ENCODE data around the gene KRTCAP2. TPM values are rescaled to one million over a fixed set of nuclear protein-coding genes. Genes with fewer than 3 reads are reported as not detected.
A peak's percentile ranks its signal among the peaks of the same experiment; 100 is the strongest.

Gene KRTCAP2
- total and polyA plus RNA-seq, 3 donors from 2014 or later, result 242 to 397 (median 255) TPM

- no peaks in the 10 kb centered on the region for H3K9me3 ChIP-seq
- no peaks in the 10 kb centered on the region for H3K27me3 ChIP-seq
- DNase-seq, result no peak
- intact Hi-C loops (cut with DNase I; ENCODE audit: low total_unique reads), result no loop called here
- 80 to 83% methylated on average over 16 to 18 of the region's 18 CpGs for WGBS, 2 donors
- H3K27ac ChIP-seq, result no peak overlapping the region
- H3K36me3 ChIP-seq (ENCODE audit: low read depth, missing control alignments), result no peaks in the 10 kb centered on the region
- H3K4me1 ChIP-seq, result peaks cover 3% of the 10 kb centered on the region
- no peak for TF ChIP-seq CTCF (IDR thresholded peaks at IDR 0.05)
- no peak overlapping the region for H3K4me3 ChIP-seq
These were observed 8.4 kb upstream of the KRTCAP2 start for GRCh38 chr1:155181371-155182051.

GRCh38 chr1:155179112-155180031, 6.3 kb upstream of the KRTCAP2 start:
- Histone ChIP-seq H3K36me3 (ENCODE audit: low read depth, missing control alignments) (no peaks in the 10 kb centered on the region), H3K4me3 (no peak overlapping the region), H3K27ac (no peak overlapping the region), H3K4me1 (peaks cover 3% of the 10 kb centered on the region), H3K27me3 (no peaks in the 10 kb centered on the region), H3K9me3 (no peaks in the 10 kb centered on the region)
- DNase-seq, result peak; percentile 9
- WGBS, 2 donors, result 92 to 96% methylated on average over 26 to 31 of the region's 31 CpGs
- TF ChIP-seq POLR2A (IDR thresholded peaks at IDR 0.05) (no peak), CTCF (IDR thresholded peaks at IDR 0.05) (no peak)
- intact Hi-C loops (cut with DNase I; ENCODE audit: low total_unique reads), result no loop called here

DNA sequence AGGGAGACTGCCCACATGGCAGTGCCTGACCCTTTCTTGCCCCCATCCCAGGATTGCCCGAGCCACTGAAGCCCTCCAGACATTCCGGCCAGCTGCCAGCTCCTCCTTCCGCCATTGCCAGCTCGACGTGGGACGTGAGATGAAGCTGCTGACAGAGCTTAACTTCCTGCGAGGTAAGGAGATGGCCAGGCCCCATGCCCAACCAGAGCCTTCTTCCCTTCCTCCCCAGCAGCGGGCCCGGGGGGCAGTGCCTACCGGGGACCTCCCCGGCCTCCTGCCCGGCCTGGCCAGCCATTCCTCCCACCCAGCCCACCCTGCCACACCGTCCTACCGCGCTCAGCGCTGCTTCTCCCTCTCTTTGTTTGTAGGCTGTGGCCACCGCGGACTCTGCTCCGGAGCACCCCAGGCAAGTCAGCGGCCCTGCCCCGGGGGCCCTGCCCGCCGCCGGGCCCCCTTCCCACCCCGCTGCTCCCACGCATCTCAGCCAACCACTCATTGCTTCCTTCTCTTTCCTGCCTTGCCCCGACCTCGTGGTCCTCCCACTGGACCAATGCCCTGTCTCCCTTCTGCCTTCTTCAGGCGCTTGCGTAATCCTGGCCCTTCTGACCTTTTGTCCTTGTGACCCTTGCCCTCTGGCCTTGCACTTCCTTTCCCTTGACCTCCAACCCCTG, 5.5 kb upstream of the KRTCAP2 start:
- peak; percentile 12 for DNase-seq
- Histone ChIP-seq H3K4me1 (peaks cover 3% of the 10 kb centered on the region), H3K4me3 (no peak overlapping the region), H3K9me3 (no peaks in the 10 kb centered on the region), H3K36me3 (ENCODE audit: low read depth, missing control alignments) (no peaks in the 10 kb centered on the region), H3K27ac (no peak overlapping the region), H3K27me3 (no peaks in the 10 kb centered on the region)
- 89 to 91% methylated on average over 25 to 30 of the region's 30 CpGs for WGBS, 2 donors
- TF ChIP-seq POLR2A (IDR thresholded peaks at IDR 0.05) (no peak), CTCF (IDR thresholded peaks at IDR 0.05) (no peak)
- intact Hi-C loops (cut with DNase I; ENCODE audit: low total_unique reads), result no loop called here

- Histone ChIP-seq H3K9me3 (no peaks in the 10 kb centered on the region), H3K27me3 (no peaks in the 10 kb centered on the region), H3K4me1 (peaks cover 3% of the 10 kb centered on the region), H3K27ac (no peak overlapping the region), H3K4me3 (no peak overlapping the region), H3K36me3 (ENCODE audit: low read depth, missing control alignments) (no peaks in the 10 kb centered on the region)
- WGBS, 2 donors, result 92 to 100% methylated on average over 9 of the region's 9 CpGs
- no peak for TF ChIP-seq CTCF (IDR thresholded peaks at IDR 0.05)
- TF ChIP-seq POLR2A (IDR thresholded peaks at IDR 0.05), result no peak
- DNase-seq, result no peak
- intact Hi-C loops (cut with DNase I; ENCODE audit: low total_unique reads), result no loop called here
These were observed 4.8 kb upstream of the KRTCAP2 start for GRCh38 chr1:155177918-155178281.
